GM21367 (cell line): ENCODE data around the gene MMP2.
A peak's percentile ranks its signal among the peaks of the same experiment; 100 is the strongest.

ENCODE experiments used
- ATAC-seq: cut with Tn5 transposase; IDR thresholded peaks from one replicate; pipeline ENCODE4 v1.9.1; 2021; ENCODE audit not compliant: unreplicated experiment

Gene MMP2

GRCh38 chr16:55478827-55479429, at the start of gene MMP2:
MMP2 (plus strand) TSS chr16:55479198; CDS start chr16:55479480, 282 bp downstream.
- ATAC-seq: no peak

DNA sequence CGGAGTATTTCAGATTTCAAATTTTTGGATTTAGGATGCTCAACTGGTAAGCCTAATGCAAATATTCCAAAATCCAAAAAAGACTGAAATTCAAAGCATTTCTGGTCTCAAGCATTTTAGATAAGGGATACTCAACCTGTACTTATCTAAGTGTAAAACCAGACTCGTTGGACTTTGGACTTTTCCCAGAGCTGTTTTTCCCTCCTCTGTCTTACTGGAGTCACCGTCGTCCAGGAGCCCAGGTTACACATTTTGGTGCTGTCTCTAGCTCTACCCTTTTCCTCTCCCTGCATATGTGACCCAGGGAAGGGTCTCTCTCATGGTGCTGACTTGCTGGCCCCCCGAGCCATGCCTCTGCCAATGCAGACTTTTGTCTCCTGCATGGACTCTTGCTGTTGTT, 46.0 kb upstream of the MMP2 start:
- no peak for ATAC-seq

DNA sequence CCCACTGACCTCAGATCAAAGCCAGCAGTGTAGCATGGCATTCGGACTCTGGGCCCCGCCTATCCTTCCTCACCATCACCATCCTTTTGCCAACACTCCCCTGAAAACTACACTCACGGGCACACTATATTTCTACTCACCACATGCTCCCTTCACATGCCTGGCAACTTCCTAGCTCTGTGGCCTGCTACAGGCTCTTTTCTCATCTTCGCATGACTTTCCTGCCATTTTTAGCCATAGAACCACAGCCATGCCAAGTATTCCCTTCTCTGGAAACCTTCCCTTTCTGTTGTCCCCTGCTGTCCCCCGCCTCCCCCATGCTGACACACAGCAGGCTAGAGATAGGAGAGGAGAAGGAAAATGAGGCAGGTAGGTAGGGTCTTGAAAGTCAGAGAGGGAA, 45.5 kb upstream of the MMP2 start:
- ATAC-seq: no peak

DNA sequence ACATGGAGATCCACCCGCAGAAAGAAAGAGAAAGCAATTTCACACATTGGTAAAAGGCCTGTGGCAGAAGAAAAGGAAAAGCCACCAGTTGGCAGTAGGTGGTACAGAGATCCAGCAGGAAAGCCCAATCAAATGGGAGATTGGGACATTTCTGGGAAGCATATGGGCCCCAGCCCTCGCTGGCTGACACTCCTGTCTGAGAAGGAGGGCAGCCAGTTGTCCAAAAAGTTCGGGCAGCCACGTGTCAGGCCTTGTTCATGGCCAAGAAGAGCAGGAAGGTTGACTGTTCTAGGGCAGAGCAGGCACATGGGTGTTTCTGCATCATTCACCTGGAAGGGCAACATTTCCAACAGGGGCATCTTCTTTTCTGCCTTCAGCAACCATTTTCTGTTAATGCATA, 45.0 kb upstream of the MMP2 start:
- ATAC-seq: no peak

- no peak for ATAC-seq
Observed at GRCh38 chr16:55435387-55435786, 43.6 kb upstream of the MMP2 start.

GRCh38 chr16:55436587-55436986, 42.4 kb upstream of the MMP2 start:
- no peak for ATAC-seq

- ATAC-seq: no peak
Observed at GRCh38 chr16:55437625-55438024, 41.4 kb upstream of the MMP2 start.

DNA sequence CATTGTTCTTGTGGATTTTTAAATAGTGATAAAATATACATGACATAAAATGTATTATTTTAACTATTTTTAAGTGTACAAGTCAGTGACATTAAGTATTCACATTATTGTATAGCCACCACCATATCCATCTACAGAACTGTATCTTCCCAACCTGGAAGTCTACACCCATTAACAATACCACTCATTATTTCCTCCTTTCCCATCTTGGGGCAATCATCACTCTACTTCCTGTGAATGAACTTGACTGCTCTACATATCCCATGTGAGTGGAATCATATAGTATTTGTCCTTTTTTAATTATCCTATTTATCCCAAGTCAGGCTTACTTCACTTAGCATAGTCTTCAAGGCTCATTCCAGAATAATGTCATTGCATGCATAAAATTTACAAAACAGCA, 40.7 kb upstream of the MMP2 start:
- no peak for ATAC-seq

- no peak for ATAC-seq
Observed at GRCh38 chr16:55439101-55439690, 39.8 kb upstream of the MMP2 start.

- ATAC-seq: no peak
Observed at GRCh38 chr16:55443434-55444346, 35.3 kb upstream of the MMP2 start.

- no peak for ATAC-seq
Observed at GRCh38 chr16:55444754-55445485, 34.1 kb upstream of the MMP2 start.

GRCh38 chr16:55447231-55447630, 31.8 kb upstream of the MMP2 start:
- no peak for ATAC-seq

DNA sequence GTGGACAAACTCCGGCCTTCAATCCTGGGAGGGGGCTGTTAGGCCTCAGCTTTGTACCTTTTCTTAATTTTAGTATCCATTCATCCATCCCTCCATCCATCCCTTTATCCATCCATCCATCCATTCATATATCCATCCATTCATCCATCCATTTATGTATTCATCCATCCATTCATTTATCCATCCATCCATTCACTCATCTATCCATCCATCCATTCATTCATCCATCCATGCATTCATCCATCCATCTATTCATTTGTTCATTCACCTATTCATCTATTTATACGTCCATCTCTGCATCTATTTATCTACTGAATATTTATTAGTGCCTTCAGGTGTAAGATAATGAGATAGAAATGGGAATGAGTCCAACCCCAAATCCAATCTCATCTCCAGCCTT, 26.0 kb upstream of the MMP2 start:
- no peak for ATAC-seq

GRCh38 chr16:55453909-55454308, 25.1 kb upstream of the MMP2 start:
- no peak for ATAC-seq

- ATAC-seq: no peak
Observed at GRCh38 chr16:55454861-55455260, 24.1 kb upstream of the MMP2 start.

DNA sequence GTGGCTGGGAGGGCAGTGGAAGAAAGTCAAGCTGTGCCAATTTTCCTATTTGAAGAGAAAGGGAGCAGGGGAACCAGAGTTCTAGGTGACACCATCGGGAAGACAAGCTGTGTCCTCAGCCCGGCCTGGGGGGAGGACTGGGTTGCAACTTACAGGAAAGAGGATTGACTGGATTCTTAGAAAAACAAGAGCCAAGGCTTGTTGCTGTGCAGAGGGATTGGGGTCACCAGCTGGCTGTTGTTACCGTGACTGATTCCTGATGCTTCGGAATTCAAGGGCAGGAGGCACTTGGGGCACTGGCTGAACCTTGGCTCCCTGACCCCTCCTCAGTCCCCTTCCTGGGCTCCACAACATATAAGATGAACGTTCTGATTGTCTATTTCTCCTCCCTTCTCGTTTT, 16.8 kb upstream of the MMP2 start:
- ATAC-seq: no peak

GRCh38 chr16:55464375-55464774, 14.6 kb upstream of the MMP2 start:
- no peak for ATAC-seq

GRCh38 chr16:55465077-55465896, 13.7 kb upstream of the MMP2 start:
- ATAC-seq: peak; percentile 95

DNA sequence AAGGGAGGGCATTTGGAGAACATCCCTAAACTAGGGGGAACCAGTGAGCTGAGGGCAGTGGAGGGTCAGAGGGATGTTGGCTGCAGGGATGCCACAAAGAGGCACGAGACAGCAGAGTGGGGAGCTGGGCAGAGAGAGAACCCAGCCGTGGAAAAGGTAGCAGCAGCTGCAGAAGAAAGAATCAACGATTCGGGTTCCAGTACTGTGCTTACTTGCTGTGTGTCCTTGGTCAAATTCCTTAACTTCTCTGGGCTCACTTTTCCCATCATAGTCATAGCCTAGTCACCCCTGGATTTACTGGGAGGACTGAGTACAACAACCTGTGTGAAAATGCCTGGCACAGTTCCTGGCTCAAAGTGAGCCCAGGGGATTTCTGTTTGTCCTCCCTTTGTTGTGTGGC, 12.8 kb upstream of the MMP2 start:
- ATAC-seq: no peak

GRCh38 chr16:55467898-55468297, 11.1 kb upstream of the MMP2 start:
- no peak for ATAC-seq
